Measurements from ENCODE around the gene NPM1.

DNA sequence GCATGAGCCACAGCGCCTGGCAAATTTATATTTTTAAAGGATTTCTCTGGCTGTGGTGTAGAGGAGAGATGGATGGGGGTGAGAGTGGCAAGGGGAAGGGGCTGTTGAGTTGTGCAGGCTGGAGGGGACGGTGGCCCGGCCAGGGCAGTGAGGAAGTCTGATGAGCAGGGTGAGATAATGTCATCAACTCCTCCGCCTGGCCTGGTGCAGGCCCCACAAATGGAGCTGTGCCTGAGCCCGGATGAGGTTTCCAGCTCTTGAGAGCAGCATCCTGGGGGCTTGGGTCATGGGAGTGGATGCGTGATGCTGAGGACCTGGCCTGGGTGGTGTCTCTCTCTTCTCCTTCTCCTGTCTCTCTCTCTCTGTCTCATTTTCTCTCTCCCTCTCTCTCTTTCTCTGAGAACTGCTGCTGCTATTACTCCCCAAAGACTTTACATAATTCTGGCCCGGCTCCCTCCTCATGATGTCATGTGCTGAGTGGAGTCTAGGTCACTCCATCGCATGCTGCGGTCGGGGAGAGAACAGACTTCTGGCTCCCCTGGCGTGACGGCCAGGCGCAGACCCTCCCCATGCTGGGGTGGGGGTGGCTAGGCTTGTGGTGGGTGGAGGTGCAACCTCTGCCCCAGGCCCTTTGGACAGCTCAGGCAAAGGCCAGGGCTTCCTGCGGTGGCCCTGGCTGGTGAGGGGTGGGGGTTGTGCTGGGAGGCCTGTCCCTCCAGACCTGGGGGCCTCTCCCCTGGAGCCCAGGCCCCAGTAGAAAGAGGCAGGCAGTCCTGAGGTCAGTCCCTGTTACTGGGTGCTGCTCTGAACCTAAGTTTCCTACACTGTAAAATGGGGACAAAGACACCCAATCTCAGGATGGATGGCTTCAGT lies 58.2 kb downstream of the NPM1 start:
- TF ChIP-seq, protein P1, sequence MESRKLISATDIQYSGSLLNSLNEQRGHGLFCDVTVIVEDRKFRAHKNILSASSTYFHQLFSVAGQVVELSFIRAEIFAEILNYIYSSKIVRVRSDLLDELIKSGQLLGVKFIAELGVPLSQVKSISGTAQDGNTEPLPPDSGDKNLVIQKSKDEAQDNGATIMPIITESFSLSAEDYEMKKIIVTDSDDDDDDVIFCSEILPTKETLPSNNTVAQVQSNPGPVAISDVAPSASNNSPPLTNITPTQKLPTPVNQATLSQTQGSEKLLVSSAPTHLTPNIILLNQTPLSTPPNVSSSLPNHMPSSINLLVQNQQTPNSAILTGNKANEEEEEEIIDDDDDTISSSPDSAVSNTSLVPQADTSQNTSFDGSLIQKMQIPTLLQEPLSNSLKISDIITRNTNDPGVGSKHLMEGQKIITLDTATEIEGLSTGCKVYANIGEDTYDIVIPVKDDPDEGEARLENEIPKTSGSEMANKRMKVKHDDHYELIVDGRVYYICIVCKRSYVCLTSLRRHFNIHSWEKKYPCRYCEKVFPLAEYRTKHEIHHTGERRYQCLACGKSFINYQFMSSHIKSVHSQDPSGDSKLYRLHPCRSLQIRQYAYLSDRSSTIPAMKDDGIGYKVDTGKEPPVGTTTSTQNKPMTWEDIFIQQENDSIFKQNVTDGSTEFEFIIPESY (IDR thresholded peaks at IDR 0.05), result no peak
- TF ChIP-seq, protein P2, sequence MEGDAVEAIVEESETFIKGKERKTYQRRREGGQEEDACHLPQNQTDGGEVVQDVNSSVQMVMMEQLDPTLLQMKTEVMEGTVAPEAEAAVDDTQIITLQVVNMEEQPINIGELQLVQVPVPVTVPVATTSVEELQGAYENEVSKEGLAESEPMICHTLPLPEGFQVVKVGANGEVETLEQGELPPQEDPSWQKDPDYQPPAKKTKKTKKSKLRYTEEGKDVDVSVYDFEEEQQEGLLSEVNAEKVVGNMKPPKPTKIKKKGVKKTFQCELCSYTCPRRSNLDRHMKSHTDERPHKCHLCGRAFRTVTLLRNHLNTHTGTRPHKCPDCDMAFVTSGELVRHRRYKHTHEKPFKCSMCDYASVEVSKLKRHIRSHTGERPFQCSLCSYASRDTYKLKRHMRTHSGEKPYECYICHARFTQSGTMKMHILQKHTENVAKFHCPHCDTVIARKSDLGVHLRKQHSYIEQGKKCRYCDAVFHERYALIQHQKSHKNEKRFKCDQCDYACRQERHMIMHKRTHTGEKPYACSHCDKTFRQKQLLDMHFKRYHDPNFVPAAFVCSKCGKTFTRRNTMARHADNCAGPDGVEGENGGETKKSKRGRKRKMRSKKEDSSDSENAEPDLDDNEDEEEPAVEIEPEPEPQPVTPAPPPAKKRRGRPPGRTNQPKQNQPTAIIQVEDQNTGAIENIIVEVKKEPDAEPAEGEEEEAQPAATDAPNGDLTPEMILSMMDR (IDR thresholded peaks at IDR 0.05; ENCODE audit: low read depth, low read length, missing input control), result no peak
- TF ChIP-seq GABPA (IDR thresholded peaks at IDR 0.05 in 1 of 2, conservative IDR thresholded peaks at IDR 0.05 in 1 of 2) (no peak), EGR1 (IDR thresholded peaks at IDR 0.05; ENCODE audit: low read depth in 2 of 2) (no peak)
- TF ChIP-seq, protein P3, sequence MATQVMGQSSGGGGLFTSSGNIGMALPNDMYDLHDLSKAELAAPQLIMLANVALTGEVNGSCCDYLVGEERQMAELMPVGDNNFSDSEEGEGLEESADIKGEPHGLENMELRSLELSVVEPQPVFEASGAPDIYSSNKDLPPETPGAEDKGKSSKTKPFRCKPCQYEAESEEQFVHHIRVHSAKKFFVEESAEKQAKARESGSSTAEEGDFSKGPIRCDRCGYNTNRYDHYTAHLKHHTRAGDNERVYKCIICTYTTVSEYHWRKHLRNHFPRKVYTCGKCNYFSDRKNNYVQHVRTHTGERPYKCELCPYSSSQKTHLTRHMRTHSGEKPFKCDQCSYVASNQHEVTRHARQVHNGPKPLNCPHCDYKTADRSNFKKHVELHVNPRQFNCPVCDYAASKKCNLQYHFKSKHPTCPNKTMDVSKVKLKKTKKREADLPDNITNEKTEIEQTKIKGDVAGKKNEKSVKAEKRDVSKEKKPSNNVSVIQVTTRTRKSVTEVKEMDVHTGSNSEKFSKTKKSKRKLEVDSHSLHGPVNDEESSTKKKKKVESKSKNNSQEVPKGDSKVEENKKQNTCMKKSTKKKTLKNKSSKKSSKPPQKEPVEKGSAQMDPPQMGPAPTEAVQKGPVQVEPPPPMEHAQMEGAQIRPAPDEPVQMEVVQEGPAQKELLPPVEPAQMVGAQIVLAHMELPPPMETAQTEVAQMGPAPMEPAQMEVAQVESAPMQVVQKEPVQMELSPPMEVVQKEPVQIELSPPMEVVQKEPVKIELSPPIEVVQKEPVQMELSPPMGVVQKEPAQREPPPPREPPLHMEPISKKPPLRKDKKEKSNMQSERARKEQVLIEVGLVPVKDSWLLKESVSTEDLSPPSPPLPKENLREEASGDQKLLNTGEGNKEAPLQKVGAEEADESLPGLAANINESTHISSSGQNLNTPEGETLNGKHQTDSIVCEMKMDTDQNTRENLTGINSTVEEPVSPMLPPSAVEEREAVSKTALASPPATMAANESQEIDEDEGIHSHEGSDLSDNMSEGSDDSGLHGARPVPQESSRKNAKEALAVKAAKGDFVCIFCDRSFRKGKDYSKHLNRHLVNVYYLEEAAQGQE (IDR thresholded peaks at IDR 0.05), result no peak

Measured in liver (tissue), 3 donors.